LNCAP (cell line): Measurements from ENCODE around the gene BTBD8.

Experiments used
- CTCF ChIP-seq: fragments of 450-650 bp; IDR thresholded peaks from 2 replicates; pipeline ENCODE4 v1.5.1; 2017; ENCODE audit warnings: mild to moderate bottlenecking

The BTBD8 gene

GRCh38 chr1:92201973-92202372, 121.8 kb downstream of the BTBD8 start:
- TF ChIP-seq CTCF = no peak

- TF ChIP-seq CTCF = no peak
Observed at GRCh38 chr1:92203105-92203504, 123.0 kb downstream of the BTBD8 start.

- TF ChIP-seq CTCF = no peak
Observed at GRCh38 chr1:92210701-92211100, 130.6 kb downstream of the BTBD8 start.

- TF ChIP-seq CTCF = no peak
Observed at GRCh38 chr1:92211166-92211565, 131.0 kb downstream of the BTBD8 start.

GRCh38 chr1:92217721-92218120, 137.6 kb downstream of the BTBD8 start, which contains the start of gene C1orf146:
Gene C1orf146 (plus strand): TSS chr1:92217915. CDS start chr1:92231421, 13,506 bp downstream.
- TF ChIP-seq CTCF = no peak

- no peak for TF ChIP-seq CTCF
Observed at GRCh38 chr1:92218559-92218958, 138.4 kb downstream of the BTBD8 start.

- TF ChIP-seq CTCF = no peak
Observed at GRCh38 chr1:92219028-92219427, 138.9 kb downstream of the BTBD8 start.

- TF ChIP-seq CTCF = no peak
Observed at GRCh38 chr1:92228401-92228800, 148.3 kb downstream of the BTBD8 start.
